ENCODE data around the gene SFR1. TPM values are rescaled to one million over a fixed set of nuclear protein-coding genes. Genes with fewer than 3 reads are reported as not detected.

The SFR1 gene
- total RNA-seq, 8 experiments from 2014 or later, result 7.4 to 45.4 (median 9.5) TPM

- in situ Hi-C loops (cut with MboI; ENCODE audit: low pct_unique_long_range_greater_than_20kb in 2 of 9, low sequenced_read_pairs in 9 of 9, unreplicated experiment in 9 of 9), result no loop called here
- ATAC-seq (replicated peaks in 6 of 8), result peak in 1 of 8 experiments; percentile 2
- 67 to 100% (median 96%) methylated on average over 1 to 4 of the region's 4 CpGs; no CpG with 5 or more reads in 2 of the 10 experiments for WGBS, 10 experiments
- H3K4me1 ChIP-seq (replicated peaks in 1 of 2), result peaks cover 4 to 11% of the 10 kb centered on the region in 2 donors
- no peak overlapping the region for H3K4me3 ChIP-seq
- H3K27ac ChIP-seq, result no peak overlapping the region
Observed at GRCh38 chr10:104117839-104118323, 4.1 kb upstream of the SFR1 start.

GRCh38 chr10:104119996-104120395 lies 2.0 kb upstream of the SFR1 start:
- Histone ChIP-seq H3K4me1 (replicated peaks in 1 of 2) (peaks cover 8 to 16% of the 10 kb centered on the region in 2 donors), H3K4me3 (no peak overlapping the region), H3K27ac (no peak overlapping the region)
- ATAC-seq (replicated peaks in 6 of 8), result peak in 3 of 8 experiments; percentile 13 to 31 (median 18)
- in situ Hi-C loops (cut with MboI; ENCODE audit: low pct_unique_long_range_greater_than_20kb in 2 of 9, low sequenced_read_pairs in 9 of 9, unreplicated experiment in 9 of 9), result loop anchor here in 1 of 9 experiments (10.0 kb wide), 1 partner anchor 65 kb away; no protein-coding TSS in a partner anchor
- 0 to 100% (median 83%) methylated on average over 1 to 3 of the region's 3 CpGs; no CpG with 5 or more reads in 1 of the 10 experiments for WGBS, 10 experiments

GRCh38 chr10:104120512-104120902 lies 1.5 kb upstream of the SFR1 start:
- in situ Hi-C loops (cut with MboI; ENCODE audit: low pct_unique_long_range_greater_than_20kb in 2 of 9, low sequenced_read_pairs in 9 of 9, unreplicated experiment in 9 of 9), result loop anchor here in 1 of 9 experiments (10.0 kb wide), 1 partner anchor 66 kb away; no protein-coding TSS in a partner anchor
- peak overlapping the region in 1 of 2 donors; percentile 85 for H3K27ac ChIP-seq
- no peak for ATAC-seq (replicated peaks in 6 of 8)
- H3K4me3 ChIP-seq, result peak overlapping the region; percentile 42 to 72 (median 57)
- 0 to 90% (median 47%) methylated on average over 2 of the region's 2 CpGs; no CpG with 5 or more reads in 6 of the 10 experiments for WGBS, 10 experiments
- peaks cover 8 to 16% of the 10 kb centered on the region in 2 donors for H3K4me1 ChIP-seq (replicated peaks in 1 of 2)

- Histone ChIP-seq H3K4me3 (peak overlapping the region; percentile 42 to 72 (median 57)), H3K27ac (peak overlapping the region; percentile 78 to 85), H3K4me1 (replicated peaks in 1 of 2) (peaks cover 8 to 16% of the 10 kb centered on the region in 2 donors)
- in situ Hi-C loops (cut with MboI; ENCODE audit: low pct_unique_long_range_greater_than_20kb in 2 of 9, low sequenced_read_pairs in 9 of 9, unreplicated experiment in 9 of 9), result loop anchor here in 1 of 9 experiments (10.0 kb wide), 1 partner anchor 66 kb away; no protein-coding TSS in a partner anchor
- ATAC-seq (replicated peaks in 6 of 8), result peak in 5 of 8 experiments; percentile 0 to 43 (median 35)
- 0 to 4% (median 0%) methylated on average over 1 to 16 of the region's 28 CpGs; no CpG with 5 or more reads in 1 of the 10 experiments for WGBS, 10 experiments
Observed at GRCh38 chr10:104120903-104121484, 977 bp upstream of the SFR1 start.

- Histone ChIP-seq H3K27ac (peak overlapping the region in 1 of 2 donors; percentile 43), H3K4me1 (replicated peaks in 1 of 2) (peaks cover 8 to 16% of the 10 kb centered on the region in 2 donors), H3K4me3 (peak overlapping the region; percentile 42 to 72 (median 67))
- 8 to 75% (median 31%) methylated on average over 4 to 12 of the region's 23 CpGs for WGBS, 10 experiments
- in situ Hi-C loops (cut with MboI; ENCODE audit: low pct_unique_long_range_greater_than_20kb in 2 of 9, low sequenced_read_pairs in 9 of 9, unreplicated experiment in 9 of 9), result loop anchor here in 1 of 9 experiments (10.0 kb wide), 1 partner anchor 68 kb away; no protein-coding TSS in a partner anchor
- peak in 4 of 8 experiments; percentile 0 to 3 (median 3) for ATAC-seq (replicated peaks in 6 of 8)
Observed at GRCh38 chr10:104122225-104123107, 495 bp downstream of the SFR1 start.

GRCh38 chr10:104123397-104123796 lies 1.4 kb downstream of the SFR1 start:
- peaks cover 8 to 16% of the 10 kb centered on the region in 2 donors for H3K4me1 ChIP-seq (replicated peaks in 1 of 2)
- no peak overlapping the region for H3K27ac ChIP-seq
- 11 to 100% (median 57%) methylated on average over 1 of the region's 1 CpG; no CpG with 5 or more reads in 1 of the 10 experiments for WGBS, 10 experiments
- no peak for ATAC-seq (replicated peaks in 6 of 8)
- no peak overlapping the region for H3K4me3 ChIP-seq
- in situ Hi-C loops (cut with MboI; ENCODE audit: low pct_unique_long_range_greater_than_20kb in 2 of 9, low sequenced_read_pairs in 9 of 9, unreplicated experiment in 9 of 9), result loop anchor here in 1 of 9 experiments (10.0 kb wide), 1 partner anchor 69 kb away; no protein-coding TSS in a partner anchor

- WGBS, 10 experiments, result 40 to 100% (median 86%) methylated on average over 1 to 2 of the region's 2 CpGs; no CpG with 5 or more reads in 7 of the 10 experiments
- peak in 3 of 8 experiments; percentile 18 to 62 (median 39) for ATAC-seq (replicated peaks in 6 of 8)
- in situ Hi-C loops (cut with MboI; ENCODE audit: low pct_unique_long_range_greater_than_20kb in 2 of 9, low sequenced_read_pairs in 9 of 9, unreplicated experiment in 9 of 9), result loop anchor here in 1 of 9 experiments (10.0 kb wide), 1 partner anchor 73 kb away; no protein-coding TSS in a partner anchor
- H3K4me3 ChIP-seq, result no peak overlapping the region
- no peak overlapping the region for H3K27ac ChIP-seq
- peaks cover 4 to 8% of the 10 kb centered on the region in 2 donors for H3K4me1 ChIP-seq (replicated peaks in 1 of 2)
Observed at GRCh38 chr10:104127411-104127810, 5.4 kb downstream of the SFR1 start.

GRCh38 chr10:104128214-104128613 lies 6.2 kb downstream of the SFR1 start:
- no peak for ATAC-seq (replicated peaks in 6 of 8)
- H3K4me3 ChIP-seq, result no peak overlapping the region
- peaks cover under 1% of the 10 kb centered on the region in 2 donors for H3K4me1 ChIP-seq (replicated peaks in 1 of 2)
- H3K27ac ChIP-seq, result no peak overlapping the region
- in situ Hi-C loops (cut with MboI; ENCODE audit: low pct_unique_long_range_greater_than_20kb in 2 of 9, low sequenced_read_pairs in 9 of 9, unreplicated experiment in 9 of 9), result loop anchor here in 1 of 9 experiments (10.0 kb wide), 1 partner anchor 73 kb away; no protein-coding TSS in a partner anchor
- WGBS, 10 experiments, result 43 to 100% (median 94%) methylated on average over 1 of the region's 2 CpGs; no CpG with 5 or more reads in 2 of the 10 experiments

- Histone ChIP-seq H3K27ac (no peak overlapping the region), H3K4me3 (no peak overlapping the region), H3K4me1 (replicated peaks in 1 of 2) (no peaks in the 10 kb centered on the region)
- in situ Hi-C loops (cut with MboI; ENCODE audit: low pct_unique_long_range_greater_than_20kb in 2 of 9, low sequenced_read_pairs in 9 of 9, unreplicated experiment in 9 of 9), result no loop called here
- no peak for ATAC-seq (replicated peaks in 6 of 8)
- 22 to 100% (median 71%) methylated on average over 1 to 3 of the region's 3 CpGs for WGBS, 10 experiments
Observed at GRCh38 chr10:104130041-104130440, 8.1 kb downstream of the SFR1 start.

GRCh38 chr10:104138131-104138530 lies 16.2 kb downstream of the SFR1 start:
- no peak for ATAC-seq (replicated peaks in 6 of 8)
- H3K4me3 ChIP-seq, result no peak overlapping the region
- no peak overlapping the region for H3K27ac ChIP-seq
- in situ Hi-C loops (cut with MboI; ENCODE audit: low pct_unique_long_range_greater_than_20kb in 2 of 9, low sequenced_read_pairs in 9 of 9, unreplicated experiment in 9 of 9), result no loop called here
- H3K4me1 ChIP-seq (replicated peaks in 1 of 2), result no peaks in the 10 kb centered on the region
- 87 to 100% (median 99%) methylated on average over 1 to 4 of the region's 6 CpGs; no CpG with 5 or more reads in 2 of the 10 experiments for WGBS, 10 experiments

GRCh38 chr10:104139221-104139620 lies 17.2 kb downstream of the SFR1 start:
- 52 to 100% (median 78%) methylated on average over 2 to 5 of the region's 5 CpGs for WGBS, 10 experiments
- in situ Hi-C loops (cut with MboI; ENCODE audit: low pct_unique_long_range_greater_than_20kb in 2 of 9, low sequenced_read_pairs in 9 of 9, unreplicated experiment in 9 of 9), result no loop called here
- ATAC-seq (replicated peaks in 6 of 8), result no peak
- H3K4me1 ChIP-seq (replicated peaks in 1 of 2), result no peaks in the 10 kb centered on the region
- H3K4me3 ChIP-seq, result no peak overlapping the region
- H3K27ac ChIP-seq, result no peak overlapping the region

- in situ Hi-C loops (cut with MboI; ENCODE audit: low pct_unique_long_range_greater_than_20kb in 2 of 9, low sequenced_read_pairs in 9 of 9, unreplicated experiment in 9 of 9), result no loop called here
- no peak overlapping the region for H3K4me3 ChIP-seq
- ATAC-seq (replicated peaks in 6 of 8), result no peak
Observed at GRCh38 chr10:104142081-104142480, 20.1 kb downstream of the SFR1 start.

More at GRCh38 chr10:104142081-104142480, 20.1 kb downstream of the SFR1 start:
- WGBS, 10 experiments, result 0 to 43% (median 10%) methylated on average over 1 of the region's 1 CpG; no CpG with 5 or more reads in 3 of the 10 experiments
- Histone ChIP-seq H3K27ac (no peak overlapping the region), H3K4me1 (replicated peaks in 1 of 2) (no peaks in the 10 kb centered on the region)
